Type B pancreatic cell (in vitro differentiated cells): ENCODE results near the gene C1QTNF4. TPM values are rescaled to one million over a fixed set of nuclear protein-coding genes. Genes with fewer than 3 reads are reported as not detected.
"Not testable (repeated sequence)": the region's sequence is repeated elsewhere in the genome, so short reads cannot be mapped to it uniquely, and the experiment has no call there.

Source experiments
- DNase-seq: peaks from one replicate; pipeline ENCODE4 v3.0.0; 2021; ENCODE audit warnings: mixed read lengths; ENCODE audit not compliant: unreplicated experiment; ENCODE audit errors: extremely low spot score
- H3K27ac Mint-ChIP-seq: 2 replicates; pipeline ENCODE4 v1.8.0; 2021; ENCODE audit warnings: mild to moderate bottlenecking, mixed read lengths
- H3K27me3 Mint-ChIP-seq: 2 replicates; pipeline ENCODE4 v1.8.0; 2021; ENCODE audit warnings: mixed read lengths
- H3K36me3 Mint-ChIP-seq: 2 replicates; pipeline ENCODE4 v1.8.0; 2021; ENCODE audit warnings: mixed read lengths
- H3K4me1 Mint-ChIP-seq: one replicate; pipeline ENCODE4 v1.8.0; 2021; ENCODE audit warnings: mixed read lengths; ENCODE audit not compliant: unreplicated experiment
- H3K4me3 Mint-ChIP-seq: 2 replicates; pipeline ENCODE4 v1.8.0; 2021; ENCODE audit warnings: mild to moderate bottlenecking, mixed read lengths
- H3K9me3 Mint-ChIP-seq: 2 replicates; pipeline ENCODE4 v1.8.0; 2021; ENCODE audit warnings: mixed read lengths
- CTCF ChIP-seq: fragments of 200-600 bp; sonication (generic); conservative IDR thresholded peaks from 2 replicates; pipeline ENCODE4 v1.5.0; 2021; ENCODE audit warnings: antibody characterized with exemption, mild to moderate bottlenecking
- long read RNA-seq: library from polyadenylated mRNA; unstranded; transcript quantifications from one replicate; pipeline ENCODE4 v2.0.0, GENCODE V29; 2020
- total RNA-seq: library from RNA; stranded (reverse); gene quantifications from 2 replicates; pipeline ENCODE4 v1.2.1, GENCODE V29; 2021; ENCODE audit warnings: low replicate concordance

C1QTNF4 gene
- 0.43 and 11.7 TPM in 2 replicates for total RNA-seq
- long read RNA-seq: 0 reads

DNA sequence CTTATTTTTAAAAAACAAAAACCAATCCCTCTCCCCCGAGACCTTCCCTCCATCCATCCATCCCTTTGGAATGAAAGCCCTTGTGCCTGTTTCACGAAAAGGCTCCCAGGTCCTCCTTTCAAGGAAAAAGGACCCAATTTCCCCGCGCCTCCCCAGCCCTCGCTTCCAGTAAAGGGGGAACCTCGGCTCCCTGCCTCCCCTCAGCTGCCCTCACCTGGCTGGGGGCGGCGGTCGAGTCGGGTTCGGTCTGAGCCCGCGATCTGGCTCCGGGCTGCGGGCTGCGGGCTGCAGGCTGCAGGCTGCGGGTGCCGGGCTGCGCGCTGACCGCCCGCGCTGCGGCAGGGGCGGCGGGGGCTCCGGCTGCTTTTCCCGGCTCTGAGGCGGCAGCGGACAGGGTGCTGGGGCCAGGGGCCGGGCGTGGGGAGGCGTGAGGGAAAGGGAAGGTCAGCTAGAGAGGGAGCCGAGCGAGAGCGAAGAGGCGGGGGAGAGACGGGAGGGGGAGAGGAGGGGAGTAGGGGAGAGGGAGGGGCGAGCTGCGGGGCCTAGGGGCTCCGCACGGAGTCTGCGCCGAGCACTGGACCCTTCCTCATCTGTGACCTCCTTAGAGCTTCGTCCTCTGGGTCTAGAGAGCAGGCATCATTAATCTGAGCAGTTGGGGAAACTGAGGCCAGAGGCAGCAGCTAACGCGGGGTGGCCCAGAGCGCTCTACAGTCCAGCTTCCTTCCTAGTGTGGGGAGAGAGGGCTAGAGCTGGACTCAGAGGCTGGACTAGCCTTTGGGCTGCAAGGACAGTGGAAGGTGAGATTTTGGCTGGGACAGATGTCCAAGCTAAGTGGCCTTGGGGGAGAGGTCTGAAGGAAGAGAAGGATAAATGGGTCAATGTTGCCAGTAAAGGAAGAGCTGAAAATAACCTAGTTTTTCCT is at the start of gene C1QTNF4:
TSS of gene C1QTNF4 (minus strand) at position 478 of the 922 bp plus-strand sequence. CDS start 3,601 bp downstream, outside the sequence.
- no peak for TF ChIP-seq CTCF
- Mint-ChIP-seq H3K27me3 (peaks cover 40% of the 10 kb centered on the region), H3K4me1 (peaks cover 13% of the 10 kb centered on the region), H3K27ac (peak within 1 kb of the TSS; percentile 5), H3K4me3 (peak within 1 kb of the TSS; percentile 82), H3K36me3 (no peaks in the 10 kb centered on the region), H3K9me3 (no peaks in the 10 kb centered on the region)
- DNase-seq: no peak

DNA sequence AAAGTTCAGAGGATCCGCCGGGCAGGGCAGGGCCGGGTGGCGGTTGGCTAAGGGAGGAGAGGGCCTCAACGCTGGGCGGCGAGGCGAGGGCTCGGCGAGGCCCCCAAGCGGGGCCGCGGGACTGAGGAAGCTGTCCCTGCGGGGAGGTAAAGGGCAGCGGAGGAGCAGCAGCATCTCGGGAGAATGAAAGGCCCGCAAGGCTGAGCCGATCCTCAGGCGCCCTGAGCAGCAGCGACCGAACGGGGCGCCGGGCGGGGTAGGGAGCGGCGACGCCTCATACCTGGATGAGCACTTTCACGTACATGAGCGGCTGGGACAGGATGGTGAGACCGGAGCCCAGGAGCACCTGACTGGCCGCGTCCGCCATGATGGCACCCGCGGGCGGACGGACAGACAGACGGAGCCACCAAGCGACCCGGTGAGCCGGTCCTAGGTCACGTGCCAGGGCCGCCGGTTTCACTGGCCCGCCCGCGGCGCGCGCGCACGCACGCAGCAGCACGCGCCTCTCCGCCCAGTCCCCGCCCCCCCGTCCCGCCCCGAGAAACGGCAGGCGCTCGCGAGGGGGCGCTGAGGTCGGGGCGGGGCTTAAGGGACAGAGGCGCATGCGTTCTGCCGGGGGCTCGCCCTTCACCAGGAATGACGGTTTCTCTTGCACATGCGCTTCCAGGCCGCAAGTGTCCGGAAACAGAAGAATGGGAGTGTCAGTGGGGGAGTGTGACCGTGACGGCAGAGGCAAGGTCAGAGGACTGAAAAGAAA is 48.1 kb upstream of the C1QTNF4 start, which contains the start of gene MTCH2:
TSS of gene MTCH2 (minus strand) at position 461 of the 757 bp plus-strand sequence. CDS start at position 367, 94 bp downstream.
- H3K4me1 Mint-ChIP-seq: peaks cover 24% of the 10 kb centered on the region
- peak within 1 kb of the TSS; percentile 98 for H3K4me3 Mint-ChIP-seq
- no peaks in the 10 kb centered on the region for H3K27me3 Mint-ChIP-seq
- no peaks in the 10 kb centered on the region for H3K9me3 Mint-ChIP-seq
- peaks cover 7% of the 10 kb centered on the region for H3K36me3 Mint-ChIP-seq
- peak; percentile 51 for TF ChIP-seq CTCF
- peak; percentile 97 for DNase-seq
- H3K27ac Mint-ChIP-seq: peak within 1 kb of the TSS; percentile 97

- peaks cover 7% of the 10 kb centered on the region for H3K36me3 Mint-ChIP-seq
- no peaks in the 10 kb centered on the region for H3K9me3 Mint-ChIP-seq
- no peak for TF ChIP-seq CTCF
- H3K4me1 Mint-ChIP-seq: peaks cover 24% of the 10 kb centered on the region
- peak overlapping the region; percentile 97 for H3K27ac Mint-ChIP-seq
- no peaks in the 10 kb centered on the region for H3K27me3 Mint-ChIP-seq
- no peak for DNase-seq
- H3K4me3 Mint-ChIP-seq: peak overlapping the region; percentile 98
These were observed 47.4 kb upstream of the C1QTNF4 start for GRCh38 chr11:47641600-47642098.

DNA sequence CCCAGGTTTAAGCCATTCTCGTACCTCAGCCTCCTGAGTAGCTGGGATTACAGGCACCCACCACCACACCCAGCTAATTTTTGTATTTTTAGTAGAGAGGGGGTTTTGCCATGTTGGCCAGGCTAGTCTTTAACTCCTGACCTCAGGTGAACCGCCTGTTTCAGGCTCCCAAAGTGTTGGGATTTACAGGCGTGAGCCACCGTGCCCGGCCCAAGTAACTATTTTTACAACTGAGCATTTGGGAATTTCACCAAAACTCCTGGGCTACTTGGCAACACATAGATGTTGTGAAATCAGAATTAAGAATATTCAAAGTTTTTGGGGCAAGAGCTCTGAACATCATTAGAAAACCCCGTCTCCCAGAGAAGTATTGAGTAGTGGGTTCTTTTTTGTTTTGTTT is 46.3 kb upstream of the C1QTNF4 start:
- H3K9me3 Mint-ChIP-seq, H3K36me3 Mint-ChIP-seq, H3K27ac Mint-ChIP-seq, H3K27me3 Mint-ChIP-seq, DNase-seq: not testable (repeated sequence)
- H3K4me1 Mint-ChIP-seq: peaks cover 24% of the 10 kb centered on the region
- peak overlapping the region; percentile 98 for H3K4me3 Mint-ChIP-seq

DNA sequence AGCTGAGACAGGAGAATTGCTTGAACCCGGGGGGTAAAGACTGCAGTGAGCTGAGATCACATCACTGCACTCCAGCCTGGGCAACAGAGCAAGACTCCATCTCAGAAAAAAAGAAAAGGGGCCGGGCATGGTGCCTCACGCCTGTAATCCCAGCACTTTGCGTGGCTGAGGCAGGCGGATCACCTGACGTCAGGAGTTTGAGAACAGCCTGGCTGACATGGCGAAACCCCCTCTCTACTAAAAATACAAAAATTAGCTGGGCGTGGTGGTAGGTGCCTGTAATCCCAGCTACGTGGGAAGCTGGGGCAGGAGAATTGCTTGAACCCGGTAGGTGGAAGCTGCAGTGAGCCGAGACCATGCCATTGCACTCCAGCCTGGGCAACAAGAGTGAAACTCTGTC is 42.1 kb upstream of the C1QTNF4 start:
- H3K4me1 Mint-ChIP-seq: peaks cover 11% of the 10 kb centered on the region
- H3K27me3 Mint-ChIP-seq, DNase-seq, H3K4me3 Mint-ChIP-seq, H3K27ac Mint-ChIP-seq, H3K9me3 Mint-ChIP-seq: not testable (repeated sequence)
- H3K36me3 Mint-ChIP-seq: peaks cover 24% of the 10 kb centered on the region

GRCh38 chr11:47631473-47631872 is 37.3 kb upstream of the C1QTNF4 start:
- no peak for TF ChIP-seq CTCF
- Mint-ChIP-seq H3K4me1 (no peaks in the 10 kb centered on the region), H3K4me3 (no peak overlapping the region), H3K9me3 (no peaks in the 10 kb centered on the region), H3K27me3 (no peaks in the 10 kb centered on the region), H3K27ac (no peak overlapping the region), H3K36me3 (peaks cover 29% of the 10 kb centered on the region)
- no peak for DNase-seq
